ENCODE measurements around the gene TSPAN33. TPM values are rescaled to one million over a fixed set of nuclear protein-coding genes. Genes with fewer than 3 reads are reported as not detected.
"Not testable (repeated sequence)": the region's sequence is repeated elsewhere in the genome, so short reads cannot be mapped to it uniquely, and the experiment has no call there.

The TSPAN33 gene
- total RNA-seq, 1 donor from 2014 or later = 7.7 TPM

GRCh38 chr7:129208667-129209066, 64.2 kb downstream of the TSPAN33 start:
- DNase-seq (ENCODE audit: low spot score) = no peak

GRCh38 chr7:129209067-129209926, 64.8 kb downstream of the TSPAN33 start:
- DNase-seq (ENCODE audit: low spot score) = no peak

GRCh38 chr7:129210256-129210988, 65.9 kb downstream of the TSPAN33 start:
- DNase-seq (ENCODE audit: low spot score) = peak; percentile 45

GRCh38 chr7:129210989-129211312, 66.4 kb downstream of the TSPAN33 start:
- no peak for DNase-seq (ENCODE audit: low spot score)

- DNase-seq (ENCODE audit: low spot score) = no peak
Observed at GRCh38 chr7:129212126-129212525, 67.6 kb downstream of the TSPAN33 start.

GRCh38 chr7:129212596-129212995, 68.1 kb downstream of the TSPAN33 start:
- DNase-seq (ENCODE audit: low spot score) = no peak

GRCh38 chr7:129213828-129214227, 69.3 kb downstream of the TSPAN33 start:
- peak; percentile 19 for DNase-seq (ENCODE audit: low spot score)

- DNase-seq (ENCODE audit: low spot score) = not testable (repeated sequence)
Observed at GRCh38 chr7:129215691-129216090, 71.2 kb downstream of the TSPAN33 start.

GRCh38 chr7:129216101-129216715, 71.7 kb downstream of the TSPAN33 start:
- not testable (repeated sequence) for DNase-seq (ENCODE audit: low spot score)

- DNase-seq (ENCODE audit: low spot score) = not testable (repeated sequence)
Observed at GRCh38 chr7:129216821-129217416, 72.4 kb downstream of the TSPAN33 start.

- peak; percentile 89 for DNase-seq (ENCODE audit: low spot score)
Observed at GRCh38 chr7:129218514-129219062, 74.1 kb downstream of the TSPAN33 start.

- not testable (repeated sequence) for DNase-seq (ENCODE audit: low spot score)
Observed at GRCh38 chr7:129219166-129219565, 74.7 kb downstream of the TSPAN33 start.

Other genes starting within 250 kb of the TSPAN33 start
- gene KCP, start 234.0 kb upstream of the TSPAN33 start, total RNA-seq (ENCODE audit: insufficient read depth, low replicate concordance) = 1.4 TPM
- 5.5 TPM for gene IRF5, start 206.8 kb upstream of the TSPAN33 start, total RNA-seq (ENCODE audit: insufficient read depth, low replicate concordance)
- gene TNPO3, start 89.6 kb upstream of the TSPAN33 start, total RNA-seq (ENCODE audit: insufficient read depth, low replicate concordance) = 32.5 TPM
- 21.9 TPM for gene SMO, start 43.9 kb downstream of the TSPAN33 start, total RNA-seq (ENCODE audit: insufficient read depth, low replicate concordance)
- gene AHCYL2, start 80.3 kb downstream of the TSPAN33 start, total RNA-seq (ENCODE audit: insufficient read depth, low replicate concordance) = 6.7 TPM